PC-3 (cell line): ENCODE measurements around the gene MAPK1.

Experiments
- CTCF ChIP-seq: fragments of 300-600 bp; sonication (generic); conservative IDR thresholded peaks from 2 replicates; pipeline ENCODE4 v1.5.1; 2017; ENCODE audit warnings: antibody characterized with exemption, low read depth, mild to moderate bottlenecking, low read length
- EZH2 ChIP-seq: fragments of 300-600 bp; sonication (generic); IDR thresholded peaks from one replicate; pipeline ENCODE4 v1.6.1; 2017; ENCODE audit warnings: antibody characterized with exemption, mild to moderate bottlenecking, low read length; ENCODE audit not compliant: unreplicated experiment
- EZH2phosphoT487 ChIP-seq: fragments of 300-600 bp; sonication (generic); IDR thresholded peaks from 2 replicates; pipeline ENCODE4 v1.6.1; 2018; ENCODE audit warnings: mild to moderate bottlenecking, antibody characterized with exemption, low read length, borderline replicate concordance

GRCh38 chr22:21730535-21731308, 136.7 kb downstream of the MAPK1 start:
- TF ChIP-seq CTCF, result no peak
- no peak for TF ChIP-seq EZH2
- TF ChIP-seq EZH2phosphoT487, result no peak
